ENCODE results near the gene CEACAM21. TPM values are rescaled to one million over a fixed set of nuclear protein-coding genes. Genes with fewer than 3 reads are reported as not detected.
A peak's percentile ranks its signal among the peaks of the same experiment; 100 is the strongest.

The CEACAM21 gene
- total RNA-seq, 2 experiments from 2014 or later: 30.7 to 34.9 TPM

DNA sequence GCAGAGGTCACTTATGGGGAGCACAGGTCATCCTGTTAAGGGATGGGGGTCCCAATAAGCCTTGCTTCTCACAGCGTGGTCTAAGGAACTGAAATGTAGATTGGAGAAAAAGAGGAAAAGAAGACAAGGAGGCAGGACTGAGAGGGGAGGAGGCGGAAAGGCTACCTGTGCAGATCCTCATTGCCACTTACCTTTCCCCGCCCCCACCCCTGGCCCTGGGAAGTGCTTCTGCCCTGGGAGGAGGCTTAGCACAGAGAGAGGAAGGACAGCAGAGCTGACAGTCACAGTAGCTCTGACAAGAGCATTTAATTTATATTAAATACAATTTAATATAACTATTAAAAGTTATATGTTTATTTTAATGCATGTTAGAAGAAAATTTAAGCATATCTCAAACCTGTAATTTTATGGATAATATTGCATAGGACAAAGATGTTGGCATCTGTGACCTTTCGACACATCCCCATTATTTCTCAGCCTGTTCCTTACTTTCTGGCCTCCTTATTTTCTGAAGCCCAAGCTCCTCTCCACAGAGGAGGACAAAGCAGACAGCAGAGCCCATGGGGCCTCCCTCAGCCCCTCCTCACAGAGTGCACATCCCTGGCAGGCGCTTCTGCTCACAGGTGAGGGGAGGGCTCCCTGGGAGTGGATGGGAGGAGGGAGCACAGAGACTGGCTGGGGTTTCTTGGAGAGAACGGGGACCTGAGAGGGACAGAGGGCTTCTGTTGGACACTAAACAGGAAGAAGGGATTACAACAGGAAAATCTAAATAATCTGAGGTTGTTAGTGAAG is 23.4 kb downstream of the CEACAM21 start:
- ChIA-PET POLR2A (no interaction called here), CTCF (no interaction called here)
- H3K36me3 ChIP-seq (ENCODE audit: insufficient read depth, low read length): no peaks in the 10 kb centered on the region
- no peak overlapping the region for H3K4me3 ChIP-seq (ENCODE audit: low read length)
- ATAC-seq (ENCODE audit: poor library complexity) (no peak), DNase-seq (no peak)
- intact Hi-C loops (cut with DNase I, micrococcal nuclease): loop anchor here in 1 of 2 experiments (5.0 kb wide), 1 partner anchor 397 kb away; no protein-coding TSS in a partner anchor
- TF ChIP-seq, protein P1, sequence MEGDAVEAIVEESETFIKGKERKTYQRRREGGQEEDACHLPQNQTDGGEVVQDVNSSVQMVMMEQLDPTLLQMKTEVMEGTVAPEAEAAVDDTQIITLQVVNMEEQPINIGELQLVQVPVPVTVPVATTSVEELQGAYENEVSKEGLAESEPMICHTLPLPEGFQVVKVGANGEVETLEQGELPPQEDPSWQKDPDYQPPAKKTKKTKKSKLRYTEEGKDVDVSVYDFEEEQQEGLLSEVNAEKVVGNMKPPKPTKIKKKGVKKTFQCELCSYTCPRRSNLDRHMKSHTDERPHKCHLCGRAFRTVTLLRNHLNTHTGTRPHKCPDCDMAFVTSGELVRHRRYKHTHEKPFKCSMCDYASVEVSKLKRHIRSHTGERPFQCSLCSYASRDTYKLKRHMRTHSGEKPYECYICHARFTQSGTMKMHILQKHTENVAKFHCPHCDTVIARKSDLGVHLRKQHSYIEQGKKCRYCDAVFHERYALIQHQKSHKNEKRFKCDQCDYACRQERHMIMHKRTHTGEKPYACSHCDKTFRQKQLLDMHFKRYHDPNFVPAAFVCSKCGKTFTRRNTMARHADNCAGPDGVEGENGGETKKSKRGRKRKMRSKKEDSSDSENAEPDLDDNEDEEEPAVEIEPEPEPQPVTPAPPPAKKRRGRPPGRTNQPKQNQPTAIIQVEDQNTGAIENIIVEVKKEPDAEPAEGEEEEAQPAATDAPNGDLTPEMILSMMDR (IDR thresholded peaks at IDR 0.05): no peak
- Mint-ChIP-seq H3K27me3 (peaks cover 15% of the 10 kb centered on the region), H3K27ac (no peak overlapping the region), H3K9me3 (no peaks in the 10 kb centered on the region), H3K36me3 (ENCODE audit: low read depth) (no peaks in the 10 kb centered on the region), H3K4me1 (ENCODE audit: low read depth) (peaks cover 12% of the 10 kb centered on the region), H3K4me3 (no peak overlapping the region)
- H3K27me3 ChIP-seq (ENCODE audit: control insufficient read depth in 1 of 2, insufficient read depth in 2 of 2, low read length in 2 of 2): peaks cover 0 to 4% of the 10 kb centered on the region in 2 experiments
- peaks cover 4% of the 10 kb centered on the region for H3K4me1 ChIP-seq (ENCODE audit: insufficient read depth, low read length)
- H3K27ac ChIP-seq (ENCODE audit: low read depth in 1 of 2, low read length in 2 of 2): no peak overlapping the region
- H3K9me3 ChIP-seq (ENCODE audit: control insufficient read depth in 1 of 2, insufficient read depth in 1 of 2, low read length in 2 of 2): no peaks in the 10 kb centered on the region

DNA sequence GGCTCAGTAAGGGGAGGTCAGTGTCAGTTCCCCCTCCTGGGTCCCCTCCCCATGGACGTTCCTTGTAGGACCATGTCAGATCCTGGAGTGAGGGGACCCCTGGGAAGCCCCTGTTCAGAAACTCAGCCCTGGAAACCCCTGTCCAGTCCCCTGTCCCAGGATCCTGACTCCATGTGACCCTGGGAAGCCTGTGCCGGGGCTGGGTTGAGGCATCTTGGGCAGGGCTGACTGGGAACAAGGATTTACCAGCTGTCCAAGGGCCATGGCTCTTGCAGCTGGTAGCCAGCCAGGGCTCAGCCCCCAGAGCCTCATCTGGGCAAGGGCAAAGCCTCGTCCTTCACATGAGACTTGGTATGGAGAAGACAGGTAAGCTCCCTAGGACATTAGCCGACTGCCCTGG is 25.8 kb downstream of the CEACAM21 start:
- ATAC-seq (ENCODE audit: poor library complexity) (no peak), DNase-seq (peak in 1 of 14 experiments; percentile 23)
- CTCF ChIA-PET: no interaction called here
- Histone ChIP-seq H3K4me3 (ENCODE audit: low read length) (no peak overlapping the region), H3K27me3 (ENCODE audit: control insufficient read depth in 1 of 2, insufficient read depth in 2 of 2, low read length in 2 of 2) (peaks cover 0 to 4% of the 10 kb centered on the region in 2 experiments), H3K4me1 (ENCODE audit: insufficient read depth, low read length) (peaks cover 4% of the 10 kb centered on the region), H3K27ac (ENCODE audit: low read depth in 1 of 2, low read length in 2 of 2) (no peak overlapping the region), H3K9me3 (ENCODE audit: control insufficient read depth in 1 of 2, insufficient read depth in 1 of 2, low read length in 2 of 2) (no peaks in the 10 kb centered on the region), H3K36me3 (ENCODE audit: insufficient read depth, low read length) (no peaks in the 10 kb centered on the region)
- intact Hi-C loops (cut with DNase I, micrococcal nuclease): no loop called here
- Mint-ChIP-seq H3K36me3 (ENCODE audit: low read depth) (no peaks in the 10 kb centered on the region), H3K27ac (no peak overlapping the region), H3K9me3 (no peaks in the 10 kb centered on the region), H3K27me3 (peaks cover 6% of the 10 kb centered on the region), H3K4me3 (no peak overlapping the region), H3K4me1 (ENCODE audit: low read depth) (peaks cover 5% of the 10 kb centered on the region)
- POLR2A ChIA-PET: no interaction called here
- TF ChIP-seq, protein P1 (IDR thresholded peaks at IDR 0.05): no peak

DNA sequence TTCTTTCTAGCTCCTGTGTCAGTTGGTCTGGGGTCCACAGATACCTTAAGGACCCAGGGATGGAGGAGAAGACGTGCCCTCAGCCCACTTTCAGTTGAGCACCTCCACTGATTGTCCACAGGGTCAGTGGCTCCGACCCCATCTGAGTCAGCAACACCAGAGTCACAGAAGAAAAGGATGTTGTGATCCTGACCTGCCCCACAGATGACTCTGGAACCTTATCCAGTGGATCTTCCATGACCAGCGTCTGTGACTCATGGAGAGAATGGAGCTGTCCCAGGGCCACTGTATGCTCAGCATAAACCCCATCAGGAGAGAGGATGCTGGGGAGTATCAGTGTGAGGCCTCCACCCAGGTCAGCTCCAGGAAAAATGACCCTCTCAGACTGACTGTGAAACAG is 28.9 kb downstream of the CEACAM21 start:
- CTCF ChIA-PET: interaction anchor here (1.1 kb wide), 1 partner anchor 42 kb away, joined by 3 read pairs; no protein-coding TSS in a partner anchor
- Histone ChIP-seq H3K4me1 (ENCODE audit: insufficient read depth, low read length) (no peaks in the 10 kb centered on the region), H3K27me3 (ENCODE audit: control insufficient read depth in 1 of 2, insufficient read depth in 2 of 2, low read length in 2 of 2) (peaks cover 0 to 4% of the 10 kb centered on the region in 2 experiments), H3K27ac (ENCODE audit: low read depth in 1 of 2, low read length in 2 of 2) (no peak overlapping the region), H3K4me3 (ENCODE audit: low read length) (no peak overlapping the region), H3K9me3 (ENCODE audit: control insufficient read depth in 1 of 2, insufficient read depth in 1 of 2, low read length in 2 of 2) (no peaks in the 10 kb centered on the region), H3K36me3 (ENCODE audit: insufficient read depth, low read length) (no peaks in the 10 kb centered on the region)
- Mint-ChIP-seq H3K4me3 (no peak overlapping the region), H3K36me3 (ENCODE audit: low read depth) (no peaks in the 10 kb centered on the region), H3K9me3 (no peaks in the 10 kb centered on the region), H3K27me3 (peaks cover under 1% of the 10 kb centered on the region), H3K27ac (no peak overlapping the region), H3K4me1 (ENCODE audit: low read depth) (no peaks in the 10 kb centered on the region)
- DNase-seq (peak in 1 of 14 experiments; percentile 2), ATAC-seq (ENCODE audit: poor library complexity) (no peak)
- POLR2A ChIA-PET: no interaction called here
- intact Hi-C loops (cut with DNase I, micrococcal nuclease): no loop called here
- TF ChIP-seq, protein P1 (IDR thresholded peaks at IDR 0.05): no peak

Measured in CD4-positive, alpha-beta T cell (primary cell).